ENCODE measurements around the gene FOXL3. TPM values are rescaled to one million over a fixed set of nuclear protein-coding genes. Genes with fewer than 3 reads are reported as not detected.

Gene FOXL3
- total RNA-seq, 1 donor from 2014 or later, result not detected

GRCh38 chr7:266851-267840 is 22.8 kb upstream of the FOXL3 start:
- H3K27me3 ChIP-seq (ENCODE audit: low read depth), result no peaks in the 10 kb centered on the region
- no peaks in the 10 kb centered on the region for H3K36me3 ChIP-seq
- intact Hi-C loops (cut with DNase I), result no loop called here
- H3K9me3 ChIP-seq, result no peaks in the 10 kb centered on the region
- no peak overlapping the region for H3K4me3 ChIP-seq
- peaks cover 6% of the 10 kb centered on the region for H3K4me1 ChIP-seq
- DNase-seq (peak; percentile 52), ATAC-seq (peak; percentile 2 to 22)
- peak; percentile 24 for TF ChIP-seq CTCF (IDR thresholded peaks at IDR 0.05)
- H3K27ac ChIP-seq, result no peak overlapping the region

DNA sequence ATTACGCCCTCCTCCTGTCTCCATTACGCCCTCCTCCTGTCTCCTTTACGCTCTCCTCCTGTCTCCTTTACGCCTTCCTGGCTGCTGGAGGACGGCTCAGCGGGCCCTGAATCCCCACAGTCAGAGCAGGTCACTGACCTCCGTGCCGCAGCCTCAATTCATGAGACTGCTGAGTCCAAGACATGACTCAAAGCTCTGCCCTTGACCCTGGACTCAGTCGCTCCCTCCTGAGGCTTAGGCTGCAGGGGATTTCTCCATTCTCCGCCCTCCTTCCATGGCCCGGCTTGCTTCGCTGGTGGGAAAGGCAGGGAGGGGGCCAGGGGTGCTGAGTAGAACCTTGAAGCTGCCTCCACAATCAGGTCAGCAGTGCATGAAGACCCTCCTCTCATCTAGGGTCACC is 21.0 kb upstream of the FOXL3 start:
- H3K36me3 ChIP-seq, result no peaks in the 10 kb centered on the region
- H3K4me1 ChIP-seq, result peaks cover 6% of the 10 kb centered on the region
- no peak overlapping the region for H3K4me3 ChIP-seq
- no peak for DNase-seq
- H3K9me3 ChIP-seq, result peaks cover 3% of the 10 kb centered on the region
- H3K27ac ChIP-seq, result no peak overlapping the region
- no peak for TF ChIP-seq CTCF (IDR thresholded peaks at IDR 0.05)
- intact Hi-C loops (cut with DNase I), result no loop called here
- no peaks in the 10 kb centered on the region for H3K27me3 ChIP-seq (ENCODE audit: low read depth)
- ATAC-seq, result no peak

DNA sequence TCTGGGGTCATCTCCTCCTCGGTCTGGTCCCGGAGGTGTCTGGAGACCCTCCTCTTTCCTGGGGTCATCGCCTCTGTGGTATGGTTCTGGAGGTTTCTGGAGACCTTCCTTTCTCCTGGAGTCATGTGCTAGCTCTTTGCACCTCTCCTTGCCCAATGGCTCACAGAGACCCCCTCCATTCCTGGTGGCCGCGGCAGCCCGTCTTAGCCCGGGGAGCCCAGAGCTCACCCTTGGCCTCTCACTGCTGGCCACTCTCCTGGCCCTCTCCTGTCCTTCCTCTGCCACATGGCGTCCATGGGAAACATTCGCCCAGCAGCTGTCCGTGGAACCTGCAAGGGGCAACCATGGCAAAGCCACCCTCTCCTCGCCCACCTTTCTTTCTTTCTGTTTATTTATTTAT is 20.2 kb upstream of the FOXL3 start:
- Histone ChIP-seq H3K9me3 (peaks cover 3% of the 10 kb centered on the region), H3K27me3 (ENCODE audit: low read depth) (no peaks in the 10 kb centered on the region), H3K27ac (no peak overlapping the region), H3K36me3 (no peaks in the 10 kb centered on the region), H3K4me3 (no peak overlapping the region), H3K4me1 (no peaks in the 10 kb centered on the region)
- intact Hi-C loops (cut with DNase I), result no loop called here
- no peak for ATAC-seq
- no peak for TF ChIP-seq CTCF (IDR thresholded peaks at IDR 0.05)
- DNase-seq, result no peak

GRCh38 chr7:270351-270983 is 19.5 kb upstream of the FOXL3 start:
- H3K4me1 ChIP-seq, result no peaks in the 10 kb centered on the region
- intact Hi-C loops (cut with DNase I), result no loop called here
- H3K27ac ChIP-seq, result no peak overlapping the region

More at GRCh38 chr7:270351-270983, 19.5 kb upstream of the FOXL3 start:
- H3K27me3 ChIP-seq (ENCODE audit: low read depth), result no peaks in the 10 kb centered on the region
- peaks cover 3% of the 10 kb centered on the region for H3K9me3 ChIP-seq
- H3K36me3 ChIP-seq, result no peaks in the 10 kb centered on the region
- no peak for ATAC-seq
- peak; percentile 40 for DNase-seq
- H3K4me3 ChIP-seq, result no peak overlapping the region
- no peak for TF ChIP-seq CTCF (IDR thresholded peaks at IDR 0.05)
